ENCODE results near the gene TMC1.
"Not testable (repeated sequence)": the region's sequence is repeated elsewhere in the genome, so short reads cannot be mapped to it uniquely, and the experiment has no call there.

TMC1 gene

DNA sequence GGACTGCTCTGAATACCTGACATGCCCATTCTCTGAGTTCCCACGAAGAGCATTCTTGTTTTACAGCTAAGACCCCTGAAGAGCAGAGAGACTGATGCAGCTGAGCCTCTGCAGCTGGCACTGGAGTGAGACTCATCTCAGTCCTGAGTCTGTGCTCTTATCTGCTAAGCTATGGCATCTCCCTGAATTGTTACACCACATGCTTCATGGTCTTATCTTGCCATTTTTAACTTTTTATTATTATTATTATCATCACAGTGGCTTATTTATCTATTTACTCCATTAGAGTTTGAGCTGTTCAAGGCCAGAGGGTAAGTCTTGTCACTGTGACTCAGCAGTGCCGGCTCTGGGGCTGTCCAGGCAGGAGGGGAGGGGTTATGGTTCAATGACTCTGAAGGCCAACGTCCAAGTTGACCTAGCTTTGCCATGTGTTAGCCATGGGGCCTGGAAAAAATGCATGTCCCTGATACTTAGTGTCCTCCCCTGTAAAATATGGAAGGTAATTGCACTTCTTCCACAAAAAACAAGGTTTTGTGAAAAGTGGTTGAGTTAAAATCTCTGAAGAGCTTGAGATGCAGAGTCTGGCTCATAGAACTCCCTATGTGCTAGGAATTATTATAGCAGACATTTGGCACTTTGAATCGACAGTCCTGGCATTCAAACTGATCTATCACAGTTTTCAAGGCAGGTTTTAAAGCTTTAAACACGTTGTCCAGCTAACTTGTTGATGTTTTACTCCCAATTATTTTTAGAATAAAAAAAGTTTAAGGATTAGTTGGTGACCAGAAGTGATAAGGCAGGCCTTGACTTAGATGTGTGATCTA, 336.9 kb downstream of the TMC1 start:
- peak in 1 of 58 donors; percentile 20 for DNase-seq

DNA sequence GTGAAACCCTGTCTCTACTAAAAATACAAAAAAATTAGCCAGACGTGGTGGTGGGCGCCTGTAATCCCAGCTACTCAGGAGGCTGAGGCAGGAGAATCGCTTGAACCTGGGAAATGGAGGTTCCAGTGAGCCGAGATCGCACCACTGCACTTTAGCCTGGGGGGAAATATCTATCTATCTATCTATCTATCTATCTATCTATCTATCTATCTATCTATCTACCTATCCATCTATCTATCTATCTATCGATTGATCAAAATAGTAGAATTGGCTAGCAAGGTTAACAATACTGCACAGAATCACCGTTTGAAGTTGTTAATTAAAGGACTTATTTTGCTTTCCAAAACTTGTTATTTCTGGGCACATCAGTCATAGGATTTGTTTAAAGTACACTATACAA, 341.4 kb downstream of the TMC1 start:
- not testable (repeated sequence) for DNase-seq

DNA sequence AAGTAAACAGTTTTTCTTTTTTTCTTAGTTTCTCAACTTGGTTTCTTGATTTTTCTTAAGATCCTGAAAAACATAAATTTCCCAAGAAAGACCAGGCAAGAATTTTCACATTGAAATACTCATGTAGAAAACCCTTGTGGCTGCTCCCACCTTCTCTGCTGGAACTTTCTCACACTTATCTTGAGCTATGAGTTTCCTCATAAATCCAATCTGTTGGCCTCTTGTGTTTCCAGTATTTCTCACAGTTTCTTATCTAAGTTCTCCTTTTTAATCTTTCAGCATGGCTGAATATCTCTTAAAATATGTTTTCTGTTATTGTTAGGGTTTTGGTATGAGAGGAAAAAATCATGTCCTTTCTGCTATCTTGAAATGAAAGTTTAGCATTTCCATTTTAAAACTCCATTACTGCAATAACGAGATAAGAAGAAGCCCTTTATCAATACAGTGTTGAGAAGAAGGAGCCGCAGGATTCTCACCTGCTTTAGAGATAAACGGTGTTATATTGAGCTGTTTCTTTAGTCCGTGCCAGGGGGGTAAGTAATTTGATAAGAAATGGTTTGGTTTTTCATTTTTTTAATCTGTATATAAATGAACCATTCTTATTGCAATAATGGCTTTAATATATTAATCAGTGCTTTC, 342.2 kb downstream of the TMC1 start:
- no peak for DNase-seq

DNA sequence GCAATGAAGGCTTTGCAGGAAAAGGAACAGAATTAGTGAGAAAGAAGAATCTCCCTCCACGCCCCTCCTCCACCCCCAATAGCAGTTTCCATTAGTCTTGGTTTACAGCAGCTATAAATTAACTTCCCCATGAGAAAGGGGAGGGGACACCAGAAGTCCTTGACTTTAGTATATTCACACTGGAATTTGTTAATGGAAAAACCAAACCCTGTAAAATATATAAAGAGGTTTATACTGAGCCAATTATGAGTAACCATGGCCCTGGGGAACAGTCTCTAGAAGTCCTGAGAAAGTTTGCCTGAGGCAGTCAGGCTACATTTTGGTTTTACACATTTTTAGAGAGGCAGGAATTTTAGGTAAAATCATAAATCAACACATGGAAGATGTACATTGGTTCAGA, 342.9 kb downstream of the TMC1 start:
- no peak for DNase-seq

DNA sequence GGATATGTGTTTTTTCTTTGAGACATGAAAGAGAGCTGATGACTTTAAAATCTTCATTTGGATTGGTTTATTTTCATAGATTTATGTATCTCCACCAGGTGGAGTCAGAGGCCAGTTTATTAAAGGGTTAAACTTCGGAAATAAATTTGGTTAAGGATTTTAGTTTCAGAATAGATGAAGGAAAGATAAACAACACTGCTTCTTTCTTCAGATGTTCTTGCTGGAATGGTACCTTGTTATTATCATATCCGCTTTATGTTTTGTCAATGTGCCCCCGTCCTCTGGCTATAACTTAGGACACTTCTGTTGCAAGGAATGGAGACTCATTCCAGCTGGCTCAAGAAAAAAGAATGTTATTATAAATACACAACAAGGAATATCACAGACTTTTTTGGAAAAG, 350.3 kb downstream of the TMC1 start:
- no peak for DNase-seq

DNA sequence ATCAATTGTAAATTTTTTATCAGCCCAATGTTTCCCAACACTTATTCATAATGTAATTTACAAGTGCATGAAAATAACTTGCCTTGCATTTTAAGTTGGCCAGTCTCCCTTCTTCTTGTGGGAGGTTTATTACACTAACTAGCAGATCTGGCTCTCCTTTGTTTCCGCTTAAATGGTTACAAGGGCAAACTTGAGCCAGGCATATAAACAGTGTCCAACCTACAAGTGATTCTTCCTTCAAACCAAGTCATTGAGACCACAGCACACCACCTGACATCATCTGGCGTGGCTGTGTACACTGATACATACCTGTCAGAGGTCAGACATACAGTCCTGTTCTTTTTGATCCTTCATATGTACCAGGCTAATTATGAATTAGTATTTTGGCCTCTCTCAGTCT, 351.3 kb downstream of the TMC1 start:
- DNase-seq = no peak

- no peak for DNase-seq
These were observed 352.0 kb downstream of the TMC1 start for GRCh38 chr9:72873456-72873855.

DNA sequence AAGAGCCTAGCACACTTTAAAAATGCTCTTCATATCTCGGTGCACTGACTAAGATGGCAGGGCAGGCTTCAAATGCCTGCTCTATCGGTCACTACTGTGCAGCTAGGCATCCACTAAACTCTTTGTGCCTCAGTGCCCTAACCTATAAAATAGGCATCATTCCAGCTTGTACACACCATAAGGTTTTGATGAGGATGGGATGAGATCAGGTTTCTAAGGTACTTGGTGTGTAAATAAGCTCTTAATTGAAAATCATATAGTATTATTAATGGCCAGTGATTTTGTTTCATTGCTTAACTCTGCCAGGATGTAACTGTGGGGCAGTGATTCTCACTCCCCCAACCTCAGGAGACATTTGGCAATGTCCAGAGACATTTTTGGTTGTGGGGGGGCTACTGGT, 352.9 kb downstream of the TMC1 start:
- no peak for DNase-seq

DNA sequence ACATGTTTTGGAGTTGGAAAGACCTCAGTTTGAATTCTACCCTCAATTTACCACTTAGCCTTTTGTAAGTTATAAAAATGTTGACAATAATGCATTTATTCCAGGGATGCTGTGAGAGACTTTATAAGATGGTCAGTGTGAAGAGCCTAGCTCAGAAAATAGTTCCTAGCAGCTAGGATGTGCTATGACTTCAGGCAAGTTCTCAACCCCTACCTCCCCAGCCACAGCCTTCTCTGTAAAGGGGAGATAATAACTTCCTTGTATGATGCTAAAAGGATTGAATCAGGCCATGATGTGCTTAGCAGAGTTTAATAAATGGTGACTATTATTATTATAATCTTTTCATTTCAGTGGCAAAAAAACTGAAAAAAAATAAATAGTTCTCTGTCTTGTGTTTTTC, 353.8 kb downstream of the TMC1 start:
- DNase-seq = no peak

DNA sequence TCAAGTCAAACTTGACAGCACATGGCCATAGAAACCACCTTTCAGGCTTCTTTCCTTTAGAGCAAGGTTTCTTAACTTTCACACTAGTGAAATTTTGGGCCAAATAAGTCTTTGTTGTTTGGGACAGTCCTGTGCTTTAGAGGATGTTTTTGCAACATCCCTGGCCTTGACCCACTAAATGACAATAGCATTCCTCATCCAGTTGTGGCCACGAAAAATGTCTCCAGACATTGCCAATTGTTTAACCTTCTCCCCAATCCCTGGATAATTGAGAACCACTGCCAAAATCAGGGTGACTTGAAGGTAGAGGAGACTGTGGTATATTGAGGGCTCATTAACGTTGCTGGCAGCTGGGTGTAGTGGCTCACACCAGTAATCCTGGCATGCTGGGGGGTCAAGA, 359.4 kb downstream of the TMC1 start:
- no peak for DNase-seq

DNA sequence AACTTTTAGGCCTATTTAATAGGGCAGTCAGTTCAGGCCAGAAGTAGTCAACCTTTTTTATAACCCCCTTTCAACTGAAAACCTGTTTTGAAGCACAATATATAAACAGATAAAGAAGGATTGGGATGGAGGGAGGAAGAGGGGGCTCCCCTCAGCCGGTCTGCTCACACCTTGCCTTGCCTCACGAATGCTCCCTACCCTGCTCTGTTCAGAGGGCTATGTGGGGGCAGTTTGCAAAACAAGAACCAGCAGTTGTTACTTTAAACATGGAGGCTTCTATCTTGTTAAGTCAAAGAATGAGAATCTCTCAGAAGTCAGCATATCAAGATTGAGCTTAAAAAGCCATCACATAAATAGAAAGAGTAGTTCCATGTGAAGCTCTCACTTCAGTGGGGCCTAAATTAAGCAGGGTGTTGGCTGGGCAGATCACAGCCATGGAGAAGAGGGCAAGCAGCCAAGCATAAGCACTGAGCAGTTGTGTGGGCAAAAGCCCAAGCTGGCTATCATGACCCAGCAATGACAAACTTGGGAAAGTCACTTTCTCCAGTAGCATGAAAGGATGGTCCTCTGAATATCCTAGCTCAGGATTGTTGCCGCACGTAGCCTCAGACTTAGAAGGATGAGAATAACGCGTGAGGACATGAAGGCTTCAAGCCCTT, 360.8 kb downstream of the TMC1 start:
- peak in 6 of 58 donors; percentile 1 to 6 (median 2) for DNase-seq

GRCh38 chr9:72883875-72884274, 362.5 kb downstream of the TMC1 start:
- DNase-seq = no peak

DNA sequence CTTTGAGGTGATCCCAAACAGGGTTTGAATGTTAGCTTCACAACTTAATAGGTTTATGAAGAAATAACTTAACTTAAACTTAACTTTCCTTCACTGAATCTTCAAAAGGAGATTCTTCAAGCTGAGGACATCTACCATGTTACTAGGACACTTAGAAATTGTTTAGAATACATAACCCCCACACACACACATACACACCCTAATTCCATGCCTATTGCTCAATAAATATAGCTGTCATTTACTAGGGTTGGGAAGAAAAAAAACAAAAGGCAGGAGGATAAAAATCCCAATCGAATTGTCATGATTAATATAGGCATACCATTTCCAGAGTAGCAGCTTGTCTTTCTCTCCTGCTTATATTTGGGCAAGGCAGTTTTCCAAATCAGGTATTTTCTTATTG, 363.1 kb downstream of the TMC1 start:
- no peak for DNase-seq
